Measurements from ENCODE around the gene DRC1.

DNA sequence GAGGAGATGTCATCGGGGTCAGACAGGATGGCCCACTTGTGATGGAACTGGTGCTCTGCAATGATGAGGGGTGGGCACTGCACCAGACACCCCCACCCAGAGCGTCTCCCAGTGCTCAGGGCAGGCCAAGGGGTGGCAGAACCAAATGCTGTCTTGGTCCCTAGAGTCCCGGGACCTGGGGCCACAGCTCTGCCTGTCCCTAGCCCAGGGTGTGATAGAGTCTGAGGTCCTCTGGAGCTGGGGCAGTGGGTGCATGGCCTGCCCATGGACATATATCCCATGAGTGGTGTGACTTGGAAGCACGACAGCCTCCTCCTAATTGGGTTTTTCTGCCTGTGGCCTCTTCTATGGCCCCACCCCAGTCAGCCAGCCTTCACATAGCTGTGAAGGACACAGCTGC is 82.9 kb downstream of the DRC1 start:
- no peak for TF ChIP-seq POLR2A (IDR thresholded peaks at IDR 0.05; ENCODE audit: low read length)
- TF ChIP-seq, protein P1, sequence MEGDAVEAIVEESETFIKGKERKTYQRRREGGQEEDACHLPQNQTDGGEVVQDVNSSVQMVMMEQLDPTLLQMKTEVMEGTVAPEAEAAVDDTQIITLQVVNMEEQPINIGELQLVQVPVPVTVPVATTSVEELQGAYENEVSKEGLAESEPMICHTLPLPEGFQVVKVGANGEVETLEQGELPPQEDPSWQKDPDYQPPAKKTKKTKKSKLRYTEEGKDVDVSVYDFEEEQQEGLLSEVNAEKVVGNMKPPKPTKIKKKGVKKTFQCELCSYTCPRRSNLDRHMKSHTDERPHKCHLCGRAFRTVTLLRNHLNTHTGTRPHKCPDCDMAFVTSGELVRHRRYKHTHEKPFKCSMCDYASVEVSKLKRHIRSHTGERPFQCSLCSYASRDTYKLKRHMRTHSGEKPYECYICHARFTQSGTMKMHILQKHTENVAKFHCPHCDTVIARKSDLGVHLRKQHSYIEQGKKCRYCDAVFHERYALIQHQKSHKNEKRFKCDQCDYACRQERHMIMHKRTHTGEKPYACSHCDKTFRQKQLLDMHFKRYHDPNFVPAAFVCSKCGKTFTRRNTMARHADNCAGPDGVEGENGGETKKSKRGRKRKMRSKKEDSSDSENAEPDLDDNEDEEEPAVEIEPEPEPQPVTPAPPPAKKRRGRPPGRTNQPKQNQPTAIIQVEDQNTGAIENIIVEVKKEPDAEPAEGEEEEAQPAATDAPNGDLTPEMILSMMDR (IDR thresholded peaks at IDR 0.05) = no peak
- TF ChIP-seq, protein P2, sequence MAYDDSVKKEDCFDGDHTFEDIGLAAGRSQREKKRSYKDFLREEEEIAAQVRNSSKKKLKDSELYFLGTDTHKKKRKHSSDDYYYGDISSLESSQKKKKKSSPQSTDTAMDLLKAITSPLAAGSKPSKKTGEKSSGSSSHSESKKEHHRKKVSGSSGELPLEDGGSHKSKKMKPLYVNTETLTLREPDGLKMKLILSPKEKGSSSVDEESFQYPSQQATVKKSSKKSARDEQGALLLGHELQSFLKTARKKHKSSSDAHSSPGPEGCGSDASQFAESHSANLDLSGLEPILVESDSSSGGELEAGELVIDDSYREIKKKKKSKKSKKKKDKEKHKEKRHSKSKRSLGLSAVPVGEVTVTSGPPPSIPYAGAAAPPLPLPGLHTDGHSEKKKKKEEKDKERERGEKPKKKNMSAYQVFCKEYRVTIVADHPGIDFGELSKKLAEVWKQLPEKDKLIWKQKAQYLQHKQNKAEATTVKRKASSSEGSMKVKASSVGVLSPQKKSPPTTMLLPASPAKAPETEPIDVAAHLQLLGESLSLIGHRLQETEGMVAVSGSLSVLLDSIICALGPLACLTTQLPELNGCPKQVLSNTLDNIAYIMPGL (CRISPR knock-in tag; IDR thresholded peaks at IDR 0.05; ENCODE audit: borderline replicate concordance) = no peak
- TF ChIP-seq, protein P3, sequence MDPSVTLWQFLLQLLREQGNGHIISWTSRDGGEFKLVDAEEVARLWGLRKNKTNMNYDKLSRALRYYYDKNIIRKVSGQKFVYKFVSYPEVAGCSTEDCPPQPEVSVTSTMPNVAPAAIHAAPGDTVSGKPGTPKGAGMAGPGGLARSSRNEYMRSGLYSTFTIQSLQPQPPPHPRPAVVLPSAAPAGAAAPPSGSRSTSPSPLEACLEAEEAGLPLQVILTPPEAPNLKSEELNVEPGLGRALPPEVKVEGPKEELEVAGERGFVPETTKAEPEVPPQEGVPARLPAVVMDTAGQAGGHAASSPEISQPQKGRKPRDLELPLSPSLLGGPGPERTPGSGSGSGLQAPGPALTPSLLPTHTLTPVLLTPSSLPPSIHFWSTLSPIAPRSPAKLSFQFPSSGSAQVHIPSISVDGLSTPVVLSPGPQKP (IDR thresholded peaks at IDR 0.05; ENCODE audit: low read depth, low read length) = no peak
- TF ChIP-seq CEBPB (IDR thresholded peaks at IDR 0.05) = no peak
- no peak for TF ChIP-seq HDAC2 (IDR thresholded peaks at IDR 0.05)
- TF ChIP-seq, protein P4, sequence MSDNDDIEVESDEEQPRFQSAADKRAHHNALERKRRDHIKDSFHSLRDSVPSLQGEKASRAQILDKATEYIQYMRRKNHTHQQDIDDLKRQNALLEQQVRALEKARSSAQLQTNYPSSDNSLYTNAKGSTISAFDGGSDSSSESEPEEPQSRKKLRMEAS (IDR thresholded peaks at IDR 0.05) = no peak
